Stimulated activated effector memory CD8-positive, alpha-beta T cell treated with anti-CD3 and anti-CD28 coated beads, Interleukin-12 subunit alpha, Interleukin-12 subunit beta, amount 100 ng/mL, for 72 hours (primary cell): ENCODE measurements around the gene ZFAND5.

Experiments
- ATAC-seq: fragments of 150-1000 bp; cut with Tn5 transposase; 2 replicates; pipeline ENCODE4 v1.10.0; 2021
- DNase-seq, 2 donors: peaks; one replicate each; pipeline ENCODE4 v3.0.0; 2021 to 2022; ENCODE audit warnings: low spot score in 2 of 2
- H3K27ac Mint-ChIP-seq: one replicate; pipeline ENCODE4 v1.8.0; 2022; ENCODE audit warnings: mild to moderate bottlenecking, mixed read lengths
- H3K36me3 Mint-ChIP-seq: one replicate; pipeline ENCODE4 v1.8.0; 2022; ENCODE audit warnings: mild to moderate bottlenecking, mixed read lengths
- H3K4me1 Mint-ChIP-seq: one replicate; pipeline ENCODE4 v1.8.0; 2022; ENCODE audit warnings: mixed read lengths
- H3K4me3 Mint-ChIP-seq: one replicate; pipeline ENCODE4 v1.8.0; 2022; ENCODE audit warnings: mild to moderate bottlenecking, mixed read lengths
- H3K9me3 Mint-ChIP-seq: one replicate; pipeline ENCODE4 v1.8.0; 2022; ENCODE audit warnings: mixed read lengths

The ZFAND5 gene

DNA sequence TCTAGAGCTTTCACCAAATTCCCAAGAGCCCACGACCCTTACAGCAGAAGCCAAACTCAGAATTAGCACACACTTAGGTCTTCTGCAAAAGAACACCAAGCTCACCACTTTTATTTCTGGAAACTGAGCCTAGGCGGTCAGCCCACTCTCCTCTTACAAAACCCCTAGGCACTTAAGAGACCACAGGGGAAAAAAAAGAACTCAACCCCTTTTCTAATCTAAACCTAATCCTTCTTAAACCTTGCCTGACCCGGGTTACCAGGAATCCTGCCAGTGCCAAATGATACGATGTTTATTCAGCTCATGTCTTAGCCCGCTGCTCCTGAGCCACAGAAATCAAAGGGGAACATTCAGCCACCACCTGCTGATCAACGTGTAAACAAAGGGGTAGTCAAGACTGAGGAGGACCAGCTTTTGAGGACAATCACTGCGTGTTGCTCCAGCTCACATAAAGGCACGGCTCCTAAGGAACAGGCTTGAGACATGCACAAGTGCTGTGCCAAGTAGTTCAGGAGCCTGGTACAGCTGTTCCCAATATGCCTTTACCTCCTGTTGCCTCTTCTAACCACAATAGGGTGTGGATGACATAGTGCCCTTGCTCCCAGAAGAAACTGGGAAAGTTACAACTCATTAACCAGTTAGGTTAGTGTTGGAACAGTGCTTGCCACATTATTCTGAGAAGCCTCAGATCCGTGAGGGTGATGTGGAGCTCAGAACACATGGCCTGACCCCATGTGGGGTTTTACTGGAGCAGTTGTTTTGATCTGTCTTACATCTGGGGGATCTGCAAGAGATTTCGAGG lies 49.3 kb downstream of the ZFAND5 start:
- Mint-ChIP-seq H3K4me1 (no peaks in the 10 kb centered on the region), H3K4me3 (no peak overlapping the region), H3K27ac (no peak overlapping the region), H3K36me3 (no peaks in the 10 kb centered on the region), H3K9me3 (no peaks in the 10 kb centered on the region)
- DNase-seq (no peak), ATAC-seq (no peak)

DNA sequence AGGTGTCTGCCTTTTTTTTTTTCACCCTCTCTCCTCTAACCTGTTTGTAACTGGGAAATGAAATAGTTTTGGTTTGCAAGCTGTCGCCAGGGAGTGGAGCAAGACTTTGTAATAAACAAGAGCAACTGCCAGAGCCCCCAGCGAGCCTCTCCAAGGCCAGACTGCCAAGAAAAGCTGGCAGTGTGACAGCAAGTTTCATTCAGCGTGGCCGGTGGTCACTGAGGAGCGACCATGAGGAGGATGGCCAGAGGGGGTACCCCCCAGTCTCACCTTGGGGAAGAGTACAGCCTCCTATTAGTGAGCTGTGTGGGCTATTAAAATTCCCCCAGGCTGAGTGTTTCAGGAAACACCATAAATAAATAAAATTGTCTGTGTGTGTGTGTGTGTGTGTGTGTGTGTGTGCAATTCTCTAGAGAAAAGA lies 49.9 kb downstream of the ZFAND5 start:
- ATAC-seq = no peak
- H3K9me3 Mint-ChIP-seq = no peaks in the 10 kb centered on the region
- H3K4me1 Mint-ChIP-seq = no peaks in the 10 kb centered on the region
- no peak overlapping the region for H3K4me3 Mint-ChIP-seq
- no peaks in the 10 kb centered on the region for H3K36me3 Mint-ChIP-seq
- DNase-seq = no peak
- no peak overlapping the region for H3K27ac Mint-ChIP-seq

DNA sequence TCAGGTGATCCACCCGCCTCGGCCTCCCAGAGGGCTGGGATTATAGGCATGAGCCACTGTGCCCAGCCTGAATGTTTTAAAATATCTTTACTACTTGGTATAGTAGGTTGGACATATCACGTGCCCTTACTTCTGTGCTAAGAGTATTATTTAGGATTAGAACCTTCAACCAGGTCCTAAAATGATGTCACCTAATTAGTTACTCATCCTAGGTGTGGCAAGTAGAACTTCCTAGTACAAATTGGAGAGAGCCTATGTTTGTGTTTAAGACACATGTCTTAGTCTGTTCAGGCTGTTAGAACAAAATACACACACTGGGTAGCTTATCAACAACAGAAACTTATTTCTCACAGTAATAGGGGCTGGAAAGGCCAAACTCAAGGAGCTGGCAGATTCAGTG lies 51.5 kb downstream of the ZFAND5 start:
- Mint-ChIP-seq H3K36me3 (no peaks in the 10 kb centered on the region), H3K4me1 (peaks cover 6% of the 10 kb centered on the region), H3K27ac (no peak overlapping the region), H3K9me3 (no peaks in the 10 kb centered on the region), H3K4me3 (no peak overlapping the region)
- DNase-seq = no peak
- no peak for ATAC-seq

DNA sequence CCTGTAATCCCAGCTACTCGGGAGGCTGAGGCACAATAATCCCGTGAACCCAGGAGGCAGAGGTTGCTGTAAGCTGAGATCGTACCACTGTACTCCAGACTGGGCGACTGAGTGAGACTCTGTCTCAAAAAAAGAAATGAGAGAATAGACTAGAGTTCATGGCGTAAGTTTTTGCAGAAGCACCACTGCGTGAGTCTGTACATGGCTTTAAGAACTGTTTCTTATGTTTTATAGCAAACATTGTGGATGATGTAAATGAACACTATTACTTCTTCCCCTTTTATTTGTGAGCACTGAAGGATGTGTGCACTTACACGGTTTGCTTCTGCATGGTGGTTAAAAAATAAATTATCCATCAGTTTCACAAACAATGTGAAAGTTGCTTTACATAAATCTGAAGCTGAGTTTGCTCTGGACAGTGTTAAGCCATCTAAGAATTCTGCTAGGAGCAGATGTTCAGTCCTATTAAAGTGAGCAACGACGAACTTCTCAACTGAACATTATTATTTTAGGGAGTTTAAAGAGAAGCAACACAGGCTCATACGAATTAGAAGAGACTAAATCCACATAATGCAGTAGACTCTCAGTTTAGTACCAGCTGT lies 52.5 kb downstream of the ZFAND5 start:
- Mint-ChIP-seq H3K4me3 (no peak overlapping the region), H3K4me1 (peaks cover 6% of the 10 kb centered on the region), H3K36me3 (no peaks in the 10 kb centered on the region), H3K9me3 (no peaks in the 10 kb centered on the region), H3K27ac (no peak overlapping the region)
- no peak for ATAC-seq
- no peak for DNase-seq

DNA sequence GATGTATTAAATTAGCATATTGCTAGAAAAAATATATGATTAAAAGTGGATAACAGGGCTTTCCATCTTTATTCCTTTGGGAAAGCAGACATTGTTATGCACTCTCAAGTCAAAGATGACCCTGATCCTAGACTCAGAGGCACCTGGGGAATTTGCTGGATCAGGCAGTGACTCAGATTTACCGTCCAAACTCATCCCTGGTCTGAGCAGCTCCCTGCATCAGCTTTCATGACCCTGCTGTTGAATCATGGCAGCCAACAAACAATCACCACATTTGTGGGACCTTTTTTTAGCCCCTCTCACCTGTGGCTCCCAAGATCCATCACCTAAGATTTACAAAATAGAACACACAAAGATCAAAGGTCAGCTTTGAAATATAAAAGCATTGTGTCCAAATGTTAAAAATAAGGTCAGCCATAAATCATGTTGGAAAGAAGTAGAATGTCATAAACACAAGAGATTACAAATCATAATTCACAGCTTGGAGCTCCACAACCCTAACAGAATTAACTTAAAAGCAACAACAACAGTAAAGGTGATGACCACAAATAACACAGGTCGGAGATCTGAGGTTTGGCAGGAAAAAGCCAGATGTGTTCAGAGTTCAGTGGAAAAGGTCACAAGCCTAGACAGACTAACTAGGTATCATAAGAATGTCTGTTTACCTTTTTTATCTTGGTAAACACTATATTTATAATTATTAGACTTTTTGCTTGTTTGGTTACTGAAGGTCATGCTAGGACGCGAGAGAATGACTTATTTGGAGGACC lies 55.5 kb downstream of the ZFAND5 start:
- Mint-ChIP-seq H3K4me3 (no peak overlapping the region), H3K9me3 (no peaks in the 10 kb centered on the region), H3K27ac (peak overlapping the region; percentile 15), H3K4me1 (peaks cover 14% of the 10 kb centered on the region), H3K36me3 (no peaks in the 10 kb centered on the region)
- ATAC-seq (no peak), DNase-seq (no peak)

DNA sequence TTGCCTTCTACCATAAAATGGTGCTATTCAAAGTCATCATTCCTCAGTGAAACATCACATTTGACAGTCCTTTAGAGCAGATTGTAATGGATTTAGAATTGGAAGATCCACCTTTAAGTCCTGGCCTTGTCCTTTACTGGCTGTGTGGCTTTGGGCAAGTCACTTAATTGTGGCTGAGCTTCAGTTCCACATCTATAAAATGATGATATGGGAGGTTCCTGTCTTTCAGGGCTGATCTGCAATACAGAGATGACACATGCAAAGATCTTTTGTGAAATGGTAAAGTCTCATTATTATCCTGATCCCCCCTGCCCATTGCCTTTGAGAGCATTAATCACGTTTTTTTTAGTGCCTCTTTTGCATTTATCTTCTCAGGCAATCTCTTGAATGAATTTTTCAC lies 58.2 kb downstream of the ZFAND5 start:
- no peaks in the 10 kb centered on the region for H3K36me3 Mint-ChIP-seq
- peaks cover 18% of the 10 kb centered on the region for H3K4me1 Mint-ChIP-seq
- DNase-seq = no peak
- H3K27ac Mint-ChIP-seq = no peak overlapping the region
- no peaks in the 10 kb centered on the region for H3K9me3 Mint-ChIP-seq
- ATAC-seq = no peak
- H3K4me3 Mint-ChIP-seq = no peak overlapping the region

DNA sequence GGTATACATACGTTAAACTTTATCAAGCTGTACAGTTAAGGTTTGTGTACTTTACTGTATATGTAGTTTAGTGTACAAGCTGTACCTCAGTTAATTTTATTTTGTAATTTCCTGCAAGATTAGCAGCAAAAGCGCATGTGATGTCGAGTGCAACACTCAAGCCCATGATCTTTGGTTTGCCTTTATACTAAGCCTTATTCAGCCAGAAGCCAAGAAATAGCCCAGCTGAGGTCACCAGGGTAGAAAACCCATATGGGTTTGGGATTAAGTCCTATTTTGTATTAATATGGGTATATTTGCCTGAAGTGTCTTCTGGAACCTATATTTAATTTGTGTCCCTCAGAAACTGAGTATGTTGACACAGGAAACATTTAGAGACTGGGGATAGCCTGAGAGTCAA lies 59.3 kb downstream of the ZFAND5 start:
- DNase-seq = no peak
- H3K4me1 Mint-ChIP-seq = peaks cover 27% of the 10 kb centered on the region

DNA sequence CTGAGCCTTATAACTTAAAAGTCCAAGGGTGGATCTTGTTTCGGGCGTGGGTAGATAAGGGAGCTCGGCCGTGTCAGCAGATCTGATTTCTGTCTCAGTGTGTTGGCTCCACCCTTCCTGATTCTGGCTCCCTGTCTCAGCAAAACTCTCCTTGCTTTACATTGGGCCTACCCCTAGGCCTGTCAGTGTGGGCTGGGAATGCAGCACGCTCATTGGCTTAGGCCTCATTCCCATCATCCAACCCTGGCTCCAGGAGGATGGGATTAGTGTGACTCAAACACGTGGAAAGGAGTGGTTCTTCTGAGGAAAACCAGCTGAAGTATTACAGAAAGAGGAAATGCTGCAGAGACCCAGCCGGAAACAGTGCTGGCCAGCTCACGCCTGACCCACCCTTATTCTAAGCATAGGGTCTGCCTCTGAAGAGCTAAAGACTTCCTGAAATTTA lies 59.9 kb downstream of the ZFAND5 start:
- ATAC-seq (peak; percentile 81), DNase-seq (no peak)
- Mint-ChIP-seq H3K9me3 (no peaks in the 10 kb centered on the region), H3K27ac (peak overlapping the region; percentile 56), H3K36me3 (no peaks in the 10 kb centered on the region), H3K4me1 (peaks cover 29% of the 10 kb centered on the region), H3K4me3 (peak overlapping the region; percentile 47)

More for the DNA sequence above, 59.3 kb downstream of the ZFAND5 start:
- Mint-ChIP-seq H3K9me3 (no peaks in the 10 kb centered on the region), H3K27ac (peak overlapping the region; percentile 56), H3K36me3 (no peaks in the 10 kb centered on the region), H3K4me3 (peak overlapping the region; percentile 47)
- no peak for ATAC-seq

DNA sequence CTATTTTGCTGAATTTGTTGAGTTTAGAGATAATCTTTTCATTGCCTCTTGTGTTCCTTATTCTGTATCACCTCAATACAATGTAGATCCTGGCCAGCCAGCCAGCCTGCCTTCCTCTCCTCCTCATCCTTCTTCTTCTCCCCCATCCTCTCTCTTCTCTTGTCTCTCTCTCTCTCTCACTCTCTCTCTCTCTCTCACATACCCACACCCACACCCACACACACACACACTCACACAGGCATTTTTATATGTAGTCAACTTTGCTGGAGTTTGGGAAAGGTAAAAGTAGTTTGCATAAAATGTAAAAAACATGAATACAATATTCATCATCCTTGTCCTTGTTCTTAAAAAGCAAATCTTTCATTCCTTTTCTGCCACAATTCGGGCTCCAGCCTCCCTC lies 60.5 kb downstream of the ZFAND5 start:
- H3K4me1 Mint-ChIP-seq = peaks cover 27% of the 10 kb centered on the region
- ATAC-seq = no peak

More for the DNA sequence above, 60.5 kb downstream of the ZFAND5 start:
- peak overlapping the region; percentile 47 for H3K4me3 Mint-ChIP-seq
- no peak for DNase-seq
- no peaks in the 10 kb centered on the region for H3K9me3 Mint-ChIP-seq
- no peaks in the 10 kb centered on the region for H3K36me3 Mint-ChIP-seq
- peak overlapping the region; percentile 56 for H3K27ac Mint-ChIP-seq
